Breast epithelium (tissue), 4 donors: ENCODE measurements around the gene CAMKK2. TPM values are rescaled to one million over a fixed set of nuclear protein-coding genes. Genes with fewer than 3 reads are reported as not detected.
"Not testable (repeated sequence)": the region's sequence is repeated elsewhere in the genome, so short reads cannot be mapped to it uniquely, and the experiment has no call there.

Source experiments
- DNase-seq, 2 donors: peaks; one replicate each; pipeline ENCODE4 v3.0.0-alpha.2; 2019; ENCODE audit warnings: low spot score in 2 of 2
- H3K27ac ChIP-seq, 2 donors: fragments of 200-600 bp; sonication (generic) in 1 of 2; one replicate each; pipeline ENCODE4 v1.5.1; 2016 to 2019; ENCODE audit warnings: mild to moderate bottlenecking in 1 of 2
- H3K27me3 ChIP-seq, 2 donors: fragments of 200-600 bp; sonication (generic) in 1 of 2; one replicate each; pipeline versions ENCODE4 v1.5.1 to v1.6.0; 2017 to 2019; ENCODE audit warnings: control low read depth in 1 of 2, mild to moderate bottlenecking in 1 of 2
- H3K36me3 ChIP-seq: fragments of 200-600 bp; one replicate; pipeline ENCODE4 v1.5.1; 2019
- H3K4me1 ChIP-seq, 2 donors: fragments of 200-600 bp; sonication (generic); one replicate each; pipeline ENCODE4 v1.5.1; 2016 to 2019; ENCODE audit warnings: control low read depth in 1 of 2
- H3K4me3 ChIP-seq, 3 donors: fragments of 200-600 bp; sonication (generic); 1 replicate in 2 of 3; 2 replicates in 1 of 3; pipeline ENCODE4 v1.5.1; 2016 to 2019; ENCODE audit warnings: mild to moderate bottlenecking in 3 of 3, moderate library complexity in 2 of 3
- H3K9me3 ChIP-seq, 2 donors: fragments of 200-600 bp; sonication (generic) in 1 of 2; one replicate each; pipeline ENCODE4 v1.5.1; 2016 to 2019; ENCODE audit warnings: control low read depth in 1 of 2
- POLR2A ChIP-seq: fragments of 450-650 bp; IDR thresholded peaks from one replicate; pipeline ENCODE4 v1.6.1; 2016; ENCODE audit warnings: antibody characterized with exemption, mild to moderate bottlenecking, moderate library complexity
- POLR2AphosphoS5 ChIP-seq, 3 donors: sonication (generic); formaldehyde crosslinking; IDR thresholded peaks; one replicate each; pipeline ENCODE4 v1.6.1; 2017; ENCODE audit warnings: antibody characterized with exemption in 3 of 3
- intact Hi-C: fragments of 100-400 bp; cut with DNase I; formaldehyde crosslinking; loops from one replicate; pipeline ENCODE4 v1.15.1; 2023; ENCODE audit warnings: low total_unique reads
- total RNA-seq, 3 donors: library from RNA; depleted of rRNA; stranded (reverse); fragments of >200 nt; gene quantifications; one replicate each; pipeline ENCODE4 v1.1.0, GENCODE V29; 2016
- TF ChIP-seq, protein P1 (sequence below), 3 donors: fragments of 450-650 bp; IDR thresholded peaks; one replicate each; pipeline ENCODE4 v1.5.1; 2016 to 2017; ENCODE audit warnings: antibody characterized with exemption in 3 of 3, mild to moderate bottlenecking in 3 of 3, moderate library complexity in 3 of 3

The CAMKK2 gene
- total RNA-seq, 3 donors from 2014 or later, result 27.4 to 32.0 (median 29.2) TPM

DNA sequence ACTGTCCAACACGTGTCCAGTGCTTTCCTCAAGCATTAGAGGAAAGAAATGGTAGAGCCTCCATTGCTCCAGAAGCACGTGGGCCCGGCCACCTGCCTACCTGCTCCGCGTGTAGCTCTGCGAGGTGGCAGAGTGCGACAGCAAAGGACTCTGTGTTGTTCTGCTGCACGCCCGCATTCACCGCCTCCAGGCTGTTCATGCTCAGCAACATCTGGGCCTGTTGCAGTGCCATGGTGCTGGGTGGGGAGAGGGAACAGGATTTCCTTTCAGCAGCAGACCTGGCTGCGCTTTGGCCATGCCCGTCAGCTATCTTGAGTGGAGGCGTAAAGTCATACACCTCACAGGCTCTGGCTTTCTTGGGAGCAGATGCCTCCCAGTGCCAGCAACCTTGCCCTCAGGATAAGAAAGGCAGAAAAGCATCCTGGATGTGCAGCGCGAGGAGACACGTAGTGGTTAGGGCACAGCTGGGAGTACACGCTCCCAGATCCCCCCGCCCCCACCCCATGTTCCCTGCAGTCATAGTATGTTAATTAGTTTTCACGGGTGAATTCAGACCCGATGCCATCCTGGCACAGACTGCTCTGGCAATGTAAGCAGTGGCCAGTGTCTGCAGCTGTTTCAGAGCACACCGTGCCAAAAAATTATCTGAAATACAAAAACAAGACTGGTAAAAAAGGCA is 30.6 kb upstream of the CAMKK2 start:
- no peaks in the 10 kb centered on the region for H3K9me3 ChIP-seq
- H3K27ac ChIP-seq, result peak overlapping the region in 1 of 2 donors; percentile 16
- no peak overlapping the region for H3K4me3 ChIP-seq
- TF ChIP-seq POLR2AphosphoS5 (IDR thresholded peaks at IDR 0.05), result no peak
- TF ChIP-seq, protein P1, sequence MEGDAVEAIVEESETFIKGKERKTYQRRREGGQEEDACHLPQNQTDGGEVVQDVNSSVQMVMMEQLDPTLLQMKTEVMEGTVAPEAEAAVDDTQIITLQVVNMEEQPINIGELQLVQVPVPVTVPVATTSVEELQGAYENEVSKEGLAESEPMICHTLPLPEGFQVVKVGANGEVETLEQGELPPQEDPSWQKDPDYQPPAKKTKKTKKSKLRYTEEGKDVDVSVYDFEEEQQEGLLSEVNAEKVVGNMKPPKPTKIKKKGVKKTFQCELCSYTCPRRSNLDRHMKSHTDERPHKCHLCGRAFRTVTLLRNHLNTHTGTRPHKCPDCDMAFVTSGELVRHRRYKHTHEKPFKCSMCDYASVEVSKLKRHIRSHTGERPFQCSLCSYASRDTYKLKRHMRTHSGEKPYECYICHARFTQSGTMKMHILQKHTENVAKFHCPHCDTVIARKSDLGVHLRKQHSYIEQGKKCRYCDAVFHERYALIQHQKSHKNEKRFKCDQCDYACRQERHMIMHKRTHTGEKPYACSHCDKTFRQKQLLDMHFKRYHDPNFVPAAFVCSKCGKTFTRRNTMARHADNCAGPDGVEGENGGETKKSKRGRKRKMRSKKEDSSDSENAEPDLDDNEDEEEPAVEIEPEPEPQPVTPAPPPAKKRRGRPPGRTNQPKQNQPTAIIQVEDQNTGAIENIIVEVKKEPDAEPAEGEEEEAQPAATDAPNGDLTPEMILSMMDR (IDR thresholded peaks at IDR 0.05), result no peak
- no peak for TF ChIP-seq POLR2A
- no peaks in the 10 kb centered on the region for H3K4me1 ChIP-seq
- intact Hi-C loops, result no loop called here
- H3K36me3 ChIP-seq, result peaks cover 11% of the 10 kb centered on the region
- no peaks in the 10 kb centered on the region for H3K27me3 ChIP-seq
- DNase-seq, result no peak

DNA sequence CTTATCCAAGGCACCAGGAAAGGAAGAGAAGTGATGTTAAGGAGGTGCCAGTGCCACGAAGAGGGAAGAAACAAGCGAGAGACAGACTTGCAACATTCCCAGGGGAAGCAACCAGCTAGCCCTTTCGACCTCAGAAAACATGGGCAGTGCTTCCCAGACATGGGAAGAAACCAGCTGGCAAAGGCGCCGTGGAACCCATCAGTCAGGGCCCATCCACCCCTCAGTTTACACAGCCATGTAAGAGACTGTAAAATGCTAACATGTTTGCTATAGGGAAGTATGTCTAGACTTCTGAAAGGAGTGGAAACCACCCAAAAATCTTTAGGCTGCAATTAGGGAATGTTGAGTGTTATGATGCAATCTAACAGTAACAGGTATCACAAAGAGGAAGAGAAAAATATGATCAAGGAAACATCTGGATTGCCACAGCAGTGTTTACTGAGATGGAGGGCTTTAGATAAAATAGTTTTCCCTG is 29.4 kb upstream of the CAMKK2 start:
- DNase-seq, result no peak
- no peaks in the 10 kb centered on the region for H3K9me3 ChIP-seq
- intact Hi-C loops, result no loop called here
- TF ChIP-seq POLR2A (no peak), POLR2AphosphoS5 (IDR thresholded peaks at IDR 0.05) (no peak)
- TF ChIP-seq, protein P1 (IDR thresholded peaks at IDR 0.05), result no peak
- H3K36me3 ChIP-seq, result peaks cover 5% of the 10 kb centered on the region
- no peaks in the 10 kb centered on the region for H3K27me3 ChIP-seq
- H3K4me1 ChIP-seq, result no peaks in the 10 kb centered on the region
- no peak overlapping the region for H3K4me3 ChIP-seq
- H3K27ac ChIP-seq, result no peak overlapping the region

DNA sequence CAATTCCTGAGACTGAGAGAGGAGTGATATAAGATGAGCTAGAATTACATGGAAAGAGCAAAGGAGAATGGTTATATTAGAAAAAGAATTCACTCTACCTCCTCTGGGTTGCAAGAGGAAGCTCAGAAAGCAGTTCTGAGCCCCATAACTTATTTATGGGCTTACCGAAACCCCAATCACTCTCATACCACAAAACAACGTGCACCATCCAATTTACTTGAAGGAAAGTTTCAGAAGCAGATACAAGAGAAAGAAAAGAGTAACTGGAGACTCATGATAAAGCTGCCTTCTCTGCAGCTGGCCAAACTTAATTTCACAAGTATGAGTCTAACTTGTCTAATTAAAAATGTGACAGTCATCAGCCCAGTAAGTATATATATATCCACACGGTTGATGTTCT is 27.4 kb upstream of the CAMKK2 start:
- DNase-seq, result no peak
- no peaks in the 10 kb centered on the region for H3K36me3 ChIP-seq
- H3K27me3 ChIP-seq, result no peaks in the 10 kb centered on the region
- no peaks in the 10 kb centered on the region for H3K4me1 ChIP-seq
- no peak overlapping the region for H3K27ac ChIP-seq
- H3K4me3 ChIP-seq, result no peak overlapping the region
- intact Hi-C loops, result no loop called here
- no peaks in the 10 kb centered on the region for H3K9me3 ChIP-seq
- TF ChIP-seq, protein P1 (IDR thresholded peaks at IDR 0.05), result no peak
- no peak for TF ChIP-seq POLR2A
- no peak for TF ChIP-seq POLR2AphosphoS5 (IDR thresholded peaks at IDR 0.05)

DNA sequence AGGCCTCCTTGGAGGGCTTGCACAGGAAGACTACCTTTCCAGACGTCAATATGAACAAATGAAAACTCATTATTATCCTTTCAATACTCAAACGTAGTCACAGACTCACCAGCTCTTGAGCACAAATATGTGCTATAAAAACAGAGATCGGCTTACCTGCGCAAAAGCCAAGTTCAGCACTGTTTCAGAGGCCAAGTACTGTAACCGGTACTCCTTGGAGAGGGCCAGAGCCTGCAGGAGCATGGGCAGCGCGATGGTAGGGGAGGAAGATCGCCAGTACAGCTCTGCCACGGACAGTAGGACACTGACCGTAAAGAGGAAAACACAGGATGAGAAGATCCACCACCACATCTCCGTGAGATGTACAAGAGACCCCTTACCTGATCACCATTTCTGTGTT is 21.6 kb upstream of the CAMKK2 start:
- peaks cover 6% of the 10 kb centered on the region for H3K36me3 ChIP-seq
- H3K27me3 ChIP-seq, result no peaks in the 10 kb centered on the region
- DNase-seq, result no peak
- H3K4me1 ChIP-seq, result no peaks in the 10 kb centered on the region
- no peaks in the 10 kb centered on the region for H3K9me3 ChIP-seq
- H3K27ac ChIP-seq, result no peak overlapping the region
- intact Hi-C loops, result loop anchor here (10.0 kb wide), 1 partner anchor 1287 kb away; no protein-coding TSS in a partner anchor
- TF ChIP-seq, protein P1 (IDR thresholded peaks at IDR 0.05), result no peak
- TF ChIP-seq POLR2AphosphoS5 (IDR thresholded peaks at IDR 0.05) (no peak), POLR2A (no peak)
- no peak overlapping the region for H3K4me3 ChIP-seq

DNA sequence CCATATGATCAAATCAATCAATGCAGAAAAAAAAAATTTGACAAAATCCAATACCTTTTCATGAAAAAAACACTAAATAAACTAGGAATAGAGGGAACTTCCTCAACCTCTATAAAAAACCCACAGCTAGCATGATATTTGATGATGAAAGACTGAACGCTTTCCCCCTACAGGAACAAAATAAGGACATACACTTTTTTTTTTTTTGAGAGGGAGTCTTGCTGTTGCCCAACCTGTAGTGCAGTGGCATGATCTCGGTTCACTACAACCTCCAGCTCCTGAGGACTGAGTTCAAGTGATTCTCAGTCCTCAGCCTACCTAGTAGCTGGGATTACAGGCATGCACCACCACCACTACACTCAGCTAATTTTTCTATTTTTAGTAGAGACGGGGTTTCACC is 17.9 kb upstream of the CAMKK2 start:
- Histone ChIP-seq H3K4me1 (no peaks in the 10 kb centered on the region), H3K36me3 (peaks cover 6% of the 10 kb centered on the region), H3K4me3 (no peak overlapping the region), H3K27ac (no peak overlapping the region), H3K27me3 (no peaks in the 10 kb centered on the region), H3K9me3 (no peaks in the 10 kb centered on the region)
- TF ChIP-seq, protein P1 (IDR thresholded peaks at IDR 0.05), result no peak
- no peak for TF ChIP-seq POLR2AphosphoS5 (IDR thresholded peaks at IDR 0.05)
- TF ChIP-seq POLR2A, result no peak
- DNase-seq, result no peak
- intact Hi-C loops, result loop anchor here (10.0 kb wide), 1 partner anchor 1290 kb away; no protein-coding TSS in a partner anchor

DNA sequence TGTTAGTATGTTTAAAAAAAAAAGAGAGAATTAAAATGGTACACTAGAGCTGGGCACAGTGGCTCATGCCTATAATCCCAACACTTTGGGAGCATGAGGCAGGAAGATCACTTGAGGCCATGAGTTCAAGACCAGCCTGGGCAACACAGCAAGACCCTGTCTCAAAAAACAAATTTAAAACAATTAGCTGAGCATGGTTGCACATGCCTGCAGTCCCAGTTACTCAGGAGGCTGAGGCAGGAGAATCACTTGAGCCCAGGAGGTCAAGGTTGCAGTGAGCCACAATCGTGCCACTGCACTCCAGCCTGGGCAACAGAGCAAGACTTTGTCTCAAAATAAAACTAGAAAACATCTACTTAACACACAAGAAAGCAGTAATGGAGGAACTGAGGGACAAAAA is 13.7 kb upstream of the CAMKK2 start:
- H3K4me3 ChIP-seq, H3K4me1 ChIP-seq, H3K27ac ChIP-seq, H3K27me3 ChIP-seq, H3K36me3 ChIP-seq, H3K9me3 ChIP-seq, DNase-seq: not testable (repeated sequence)
- intact Hi-C loops, result loop anchor here (10.0 kb wide), 1 partner anchor 1295 kb away; no protein-coding TSS in a partner anchor

DNA sequence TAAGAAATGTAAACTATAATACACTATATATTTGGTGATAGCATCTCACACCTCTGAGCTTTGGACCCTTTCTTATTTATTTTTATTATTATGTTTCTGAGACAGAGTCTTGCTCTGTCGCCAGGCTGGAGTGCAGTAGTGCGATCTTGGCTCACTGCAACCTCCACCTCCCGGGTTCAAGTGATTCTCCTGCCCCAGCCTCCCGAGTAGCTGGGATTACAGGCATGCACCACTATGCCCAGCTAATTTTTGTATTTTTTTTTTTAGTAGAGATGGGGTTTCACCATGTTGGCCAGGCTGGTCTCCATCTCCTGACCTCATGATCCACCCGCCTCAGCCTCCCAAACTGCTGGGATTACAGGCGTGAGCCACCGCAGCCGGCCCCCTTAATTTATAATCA is 10.9 kb upstream of the CAMKK2 start:
- H3K9me3 ChIP-seq, intact Hi-C loops, H3K4me3 ChIP-seq, H3K36me3 ChIP-seq, H3K27ac ChIP-seq, DNase-seq, H3K4me1 ChIP-seq, H3K27me3 ChIP-seq: not testable (repeated sequence)
